ENCODE results near the gene TINCR.

TINCR gene

DNA sequence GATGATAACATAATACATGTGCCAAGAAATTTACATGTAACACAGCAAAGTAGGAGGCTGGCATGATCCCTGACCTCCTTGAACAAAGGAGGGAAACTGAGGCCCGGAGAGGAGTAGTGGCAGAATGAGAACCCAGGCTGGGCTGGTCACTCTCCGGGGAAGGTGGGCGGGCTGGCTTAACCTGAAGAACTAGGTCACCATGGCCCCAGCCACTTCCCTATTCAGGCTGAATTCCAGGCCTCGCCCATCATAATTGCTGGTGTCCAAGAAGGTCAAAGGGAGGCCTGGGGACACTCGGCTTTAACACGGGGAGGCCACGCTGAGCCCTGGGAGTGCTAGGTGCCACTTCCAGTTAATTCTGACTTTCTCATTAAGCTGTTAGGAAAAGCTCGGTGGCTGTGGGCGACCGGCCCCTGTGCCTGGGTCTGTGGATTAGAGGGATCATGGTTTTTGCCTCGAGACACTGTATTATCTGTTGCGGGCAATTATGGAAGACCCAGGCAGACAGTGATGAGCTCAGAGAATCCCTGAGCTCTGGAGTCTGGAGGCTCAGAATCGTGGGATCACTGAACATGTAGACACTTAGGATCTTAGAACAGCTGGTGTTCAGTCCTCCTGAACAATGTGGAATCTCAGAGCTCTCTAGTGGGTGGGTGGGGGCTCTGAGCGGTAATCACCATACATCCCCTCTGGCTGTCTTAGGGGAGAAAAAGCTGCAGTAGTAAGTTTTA is 5.0 kb upstream of the TINCR start:
- H3K4me3 ChIP-seq (ENCODE audit: low read depth, low read length): no peak overlapping the region
- no peak overlapping the region for H3K27ac ChIP-seq (ENCODE audit: low read depth, low read length)
- no peaks in the 10 kb centered on the region for H3K9me3 ChIP-seq (ENCODE audit: control insufficient read depth, insufficient read depth, low read depth, low read length)
- H3K36me3 ChIP-seq (ENCODE audit: control insufficient read depth, insufficient read depth, low read length): no peaks in the 10 kb centered on the region
- H3K27me3 ChIP-seq (ENCODE audit: control insufficient read depth, insufficient read depth, low read length): peaks cover 7% of the 10 kb centered on the region
- peaks cover under 1% of the 10 kb centered on the region; the same call in 1 of the 2 replicates for H3K4me1 ChIP-seq (ENCODE audit: control insufficient read depth, insufficient read depth, low read length)
- no peak overlapping the region for H3K9ac ChIP-seq (ENCODE audit: low read length)

DNA sequence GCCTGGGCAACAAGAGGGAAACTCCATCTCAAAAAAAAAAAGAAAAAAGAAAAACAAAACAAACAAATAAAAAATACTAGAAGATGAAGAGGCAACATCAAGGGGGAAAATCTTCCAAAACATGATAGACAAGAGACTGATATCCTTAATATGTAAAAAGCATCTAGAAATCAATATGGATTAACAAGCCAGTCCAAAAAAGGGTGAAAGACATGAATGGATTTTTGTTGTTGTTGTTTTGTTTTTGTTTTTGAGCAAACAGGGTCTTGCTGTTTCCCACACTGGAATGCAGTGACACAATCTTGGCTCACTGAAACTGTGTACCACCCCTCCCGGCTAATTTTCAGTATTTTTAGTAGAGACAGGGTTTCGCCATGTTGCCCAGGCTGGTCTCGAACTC is 4.0 kb upstream of the TINCR start:
- Histone ChIP-seq H3K9ac (ENCODE audit: low read length) (no peak overlapping the region), H3K9me3 (ENCODE audit: control insufficient read depth, insufficient read depth, low read depth, low read length) (no peaks in the 10 kb centered on the region), H3K27ac (ENCODE audit: low read depth, low read length) (no peak overlapping the region), H3K36me3 (ENCODE audit: control insufficient read depth, insufficient read depth, low read length) (no peaks in the 10 kb centered on the region), H3K4me3 (ENCODE audit: low read depth, low read length) (no peak overlapping the region), H3K4me1 (ENCODE audit: control insufficient read depth, insufficient read depth, low read length) (no peaks in the 10 kb centered on the region), H3K27me3 (ENCODE audit: control insufficient read depth, insufficient read depth, low read length) (peaks cover 16% of the 10 kb centered on the region)

GRCh38 chr19:5567970-5568407 is 236 bp upstream of the TINCR start:
- no peaks in the 10 kb centered on the region for H3K9me3 ChIP-seq (ENCODE audit: control insufficient read depth, insufficient read depth, low read depth, low read length)
- peaks cover 35% of the 10 kb centered on the region for H3K27me3 ChIP-seq (ENCODE audit: control insufficient read depth, insufficient read depth, low read length)
- no peak overlapping the region for H3K9ac ChIP-seq (ENCODE audit: low read length)
- H3K4me3 ChIP-seq (ENCODE audit: low read depth, low read length): peak overlapping the region; percentile 64
- no peaks in the 10 kb centered on the region for H3K4me1 ChIP-seq (ENCODE audit: control insufficient read depth, insufficient read depth, low read length)
- H3K27ac ChIP-seq (ENCODE audit: low read depth, low read length): no peak overlapping the region
- no peaks in the 10 kb centered on the region for H3K36me3 ChIP-seq (ENCODE audit: control insufficient read depth, insufficient read depth, low read length)

- H3K27me3 ChIP-seq (ENCODE audit: control insufficient read depth, insufficient read depth, low read length): peaks cover 35% of the 10 kb centered on the region
- peaks cover 5% of the 10 kb centered on the region for H3K9me3 ChIP-seq (ENCODE audit: control insufficient read depth, insufficient read depth, low read depth, low read length)
- H3K36me3 ChIP-seq (ENCODE audit: control insufficient read depth, insufficient read depth, low read length): no peaks in the 10 kb centered on the region
- no peak overlapping the region for H3K27ac ChIP-seq (ENCODE audit: low read depth, low read length)
- peaks cover 13% of the 10 kb centered on the region for H3K4me1 ChIP-seq (ENCODE audit: control insufficient read depth, insufficient read depth, low read length)
- H3K9ac ChIP-seq (ENCODE audit: low read length): no peak overlapping the region
- H3K4me3 ChIP-seq (ENCODE audit: low read depth, low read length): no peak overlapping the region
These were observed 2.8 kb downstream of the TINCR start for GRCh38 chr19:5564930-5565329.

DNA sequence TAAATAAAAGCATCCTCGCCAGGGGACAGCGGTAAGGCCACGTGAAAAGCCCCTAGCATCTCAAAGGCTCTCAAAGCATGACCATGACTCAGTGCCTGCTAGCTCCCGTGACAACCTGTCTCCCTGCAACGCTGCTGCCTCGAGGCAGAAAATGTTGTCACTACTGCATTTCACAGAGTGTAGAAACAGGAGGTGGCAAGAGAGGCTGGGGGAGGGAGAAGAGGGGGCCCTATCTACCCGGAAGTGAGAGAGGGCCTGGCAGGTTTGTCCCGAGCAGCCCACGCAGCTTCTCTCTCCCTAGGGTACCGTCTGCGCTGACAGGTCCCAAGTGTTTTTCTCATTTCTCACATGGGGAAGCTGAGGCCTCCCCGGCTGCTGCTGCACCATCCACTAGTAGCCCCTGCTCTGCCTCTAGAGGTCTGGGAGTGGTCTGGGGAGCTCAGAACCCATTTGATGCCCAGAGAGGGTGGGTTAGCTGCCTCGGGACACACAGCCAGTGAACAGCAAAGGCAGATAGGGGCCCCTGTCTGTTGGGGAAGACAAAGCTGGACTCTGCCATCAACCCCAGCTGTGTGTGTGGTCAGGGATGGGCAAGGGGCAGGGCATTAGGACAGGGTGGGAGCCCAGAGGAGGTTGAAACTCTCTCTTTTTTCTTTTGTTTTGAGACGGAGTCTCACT is 3.7 kb downstream of the TINCR start:
- Histone ChIP-seq H3K9me3 (ENCODE audit: control insufficient read depth, insufficient read depth, low read depth, low read length) (peaks cover 5% of the 10 kb centered on the region), H3K36me3 (ENCODE audit: control insufficient read depth, insufficient read depth, low read length) (no peaks in the 10 kb centered on the region), H3K27me3 (ENCODE audit: control insufficient read depth, insufficient read depth, low read length) (peaks cover 35% of the 10 kb centered on the region), H3K9ac (ENCODE audit: low read length) (no peak overlapping the region), H3K4me1 (ENCODE audit: control insufficient read depth, insufficient read depth, low read length) (peaks cover 15% of the 10 kb centered on the region), H3K4me3 (ENCODE audit: low read depth, low read length) (no peak overlapping the region), H3K27ac (ENCODE audit: low read depth, low read length) (no peak overlapping the region)

DNA sequence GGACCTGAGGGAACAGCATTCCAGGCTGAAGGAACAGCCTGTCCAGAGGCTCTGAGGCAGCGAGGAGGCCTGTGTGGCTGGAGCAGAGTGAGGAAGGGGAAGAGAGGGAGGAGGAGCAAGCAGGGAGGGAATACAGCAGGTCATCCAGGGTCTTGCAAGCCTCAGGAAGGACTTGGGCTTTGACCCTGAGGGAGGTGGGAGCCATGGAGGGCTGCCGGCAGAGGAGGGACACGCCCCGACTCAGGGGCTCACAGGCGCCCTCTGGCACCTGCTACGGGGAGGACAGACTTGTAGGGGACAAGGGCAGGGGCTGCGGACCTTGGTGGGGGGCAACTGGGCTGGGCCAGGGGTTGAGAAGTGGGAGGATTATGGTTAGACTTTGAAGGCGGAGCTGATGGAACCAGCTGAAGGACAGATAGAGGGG is 4.7 kb downstream of the TINCR start:
- no peak overlapping the region for H3K4me3 ChIP-seq (ENCODE audit: low read depth, low read length)
- no peak overlapping the region for H3K9ac ChIP-seq (ENCODE audit: low read length)
- peaks cover 30% of the 10 kb centered on the region for H3K27me3 ChIP-seq (ENCODE audit: control insufficient read depth, insufficient read depth, low read length)
- H3K27ac ChIP-seq (ENCODE audit: low read depth, low read length): no peak overlapping the region
- peaks cover 16% of the 10 kb centered on the region for H3K4me1 ChIP-seq (ENCODE audit: control insufficient read depth, insufficient read depth, low read length)
- no peaks in the 10 kb centered on the region for H3K36me3 ChIP-seq (ENCODE audit: control insufficient read depth, insufficient read depth, low read length)
- peaks cover 5% of the 10 kb centered on the region for H3K9me3 ChIP-seq (ENCODE audit: control insufficient read depth, insufficient read depth, low read depth, low read length)

GRCh38 chr19:5562280-5562679 is 5.5 kb downstream of the TINCR start:
- peaks cover 24% of the 10 kb centered on the region for H3K27me3 ChIP-seq (ENCODE audit: control insufficient read depth, insufficient read depth, low read length)
- H3K36me3 ChIP-seq (ENCODE audit: control insufficient read depth, insufficient read depth, low read length): no peaks in the 10 kb centered on the region
- H3K9me3 ChIP-seq (ENCODE audit: control insufficient read depth, insufficient read depth, low read depth, low read length): peaks cover 5% of the 10 kb centered on the region
- no peak overlapping the region for H3K4me3 ChIP-seq (ENCODE audit: low read depth, low read length)
- no peak overlapping the region for H3K9ac ChIP-seq (ENCODE audit: low read length)
- H3K27ac ChIP-seq (ENCODE audit: low read depth, low read length): no peak overlapping the region
- peaks cover 20% of the 10 kb centered on the region for H3K4me1 ChIP-seq (ENCODE audit: control insufficient read depth, insufficient read depth, low read length)

DNA sequence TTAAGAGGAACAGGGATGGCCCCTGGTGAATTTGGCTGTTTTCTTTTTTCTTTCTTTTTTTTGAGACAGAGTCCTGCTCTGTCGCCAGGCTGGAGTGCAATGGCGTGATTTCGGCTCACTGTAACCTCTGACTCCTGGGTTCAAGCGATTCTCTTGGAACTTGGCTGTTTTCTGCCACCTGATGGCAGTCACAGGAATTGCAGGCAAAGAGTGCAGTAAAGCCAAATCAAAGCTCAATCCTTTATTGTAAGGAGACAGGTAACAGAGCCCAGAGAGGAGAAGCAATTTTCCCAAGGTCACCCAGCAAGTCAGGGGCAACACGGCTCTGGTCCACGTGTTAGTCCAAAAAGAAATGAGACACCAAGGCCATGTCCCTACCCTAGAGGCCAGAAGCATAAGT is 6.2 kb downstream of the TINCR start:
- no peaks in the 10 kb centered on the region for H3K36me3 ChIP-seq (ENCODE audit: control insufficient read depth, insufficient read depth, low read length)
- H3K27ac ChIP-seq (ENCODE audit: low read depth, low read length): no peak overlapping the region
- peaks cover 17% of the 10 kb centered on the region for H3K27me3 ChIP-seq (ENCODE audit: control insufficient read depth, insufficient read depth, low read length)
- H3K4me3 ChIP-seq (ENCODE audit: low read depth, low read length): no peak overlapping the region
- H3K9me3 ChIP-seq (ENCODE audit: control insufficient read depth, insufficient read depth, low read depth, low read length): peaks cover 5% of the 10 kb centered on the region
- peaks cover 20% of the 10 kb centered on the region for H3K4me1 ChIP-seq (ENCODE audit: control insufficient read depth, insufficient read depth, low read length)
- H3K9ac ChIP-seq (ENCODE audit: low read length): no peak overlapping the region

GRCh38 chr19:5560156-5560555 is 7.6 kb downstream of the TINCR start:
- Histone ChIP-seq H3K36me3 (ENCODE audit: control insufficient read depth, insufficient read depth, low read length) (no peaks in the 10 kb centered on the region), H3K27me3 (ENCODE audit: control insufficient read depth, insufficient read depth, low read length) (peaks cover 3% of the 10 kb centered on the region; the same call in 1 of the 2 replicates), H3K4me1 (ENCODE audit: control insufficient read depth, insufficient read depth, low read length) (peaks cover 20% of the 10 kb centered on the region), H3K27ac (ENCODE audit: low read depth, low read length) (no peak overlapping the region), H3K9me3 (ENCODE audit: control insufficient read depth, insufficient read depth, low read depth, low read length) (peaks cover 5% of the 10 kb centered on the region), H3K9ac (ENCODE audit: low read length) (no peak overlapping the region), H3K4me3 (ENCODE audit: low read depth, low read length) (no peak overlapping the region)

GRCh38 chr19:5559804-5560133 is 8.0 kb downstream of the TINCR start:
- Histone ChIP-seq H3K27ac (ENCODE audit: low read depth, low read length) (no peak overlapping the region), H3K4me3 (ENCODE audit: low read depth, low read length) (no peak overlapping the region), H3K36me3 (ENCODE audit: control insufficient read depth, insufficient read depth, low read length) (no peaks in the 10 kb centered on the region), H3K9ac (ENCODE audit: low read length) (no peak overlapping the region), H3K9me3 (ENCODE audit: control insufficient read depth, insufficient read depth, low read depth, low read length) (peaks cover 5% of the 10 kb centered on the region), H3K27me3 (ENCODE audit: control insufficient read depth, insufficient read depth, low read length) (no peaks in the 10 kb centered on the region), H3K4me1 (ENCODE audit: control insufficient read depth, insufficient read depth, low read length) (peaks cover 20% of the 10 kb centered on the region)

DNA sequence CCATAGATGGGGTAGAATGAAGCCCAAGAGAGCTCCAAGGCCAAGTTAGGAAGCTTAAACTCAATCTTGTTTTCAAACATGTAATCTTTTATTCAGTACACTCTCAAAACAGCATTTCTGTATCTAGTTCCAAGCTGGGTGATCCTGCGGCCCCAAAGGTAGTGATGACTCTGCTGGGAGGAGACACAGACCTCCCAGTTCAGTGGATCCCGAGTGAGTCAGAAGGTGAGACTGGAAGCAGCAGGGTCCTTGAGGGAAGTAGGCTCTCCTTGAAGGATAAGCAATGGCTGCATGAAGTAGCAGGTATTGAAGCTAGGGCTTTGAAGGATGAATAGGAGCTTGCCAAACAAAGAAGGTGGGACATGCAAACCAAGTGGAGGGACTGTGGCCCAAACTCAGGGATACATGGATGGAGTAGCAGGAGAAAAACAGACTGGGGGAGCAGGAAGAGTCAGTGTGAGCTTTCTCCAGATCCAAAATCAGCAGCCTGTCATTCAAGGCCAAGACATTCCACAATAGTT is 9.6 kb downstream of the TINCR start:
- Histone ChIP-seq H3K27me3 (ENCODE audit: control insufficient read depth, insufficient read depth, low read length) (no peaks in the 10 kb centered on the region), H3K4me1 (ENCODE audit: control insufficient read depth, insufficient read depth, low read length) (peaks cover 20% of the 10 kb centered on the region), H3K27ac (ENCODE audit: low read depth, low read length) (no peak overlapping the region), H3K36me3 (ENCODE audit: control insufficient read depth, insufficient read depth, low read length) (no peaks in the 10 kb centered on the region), H3K9ac (ENCODE audit: low read length) (no peak overlapping the region), H3K4me3 (ENCODE audit: low read depth, low read length) (no peak overlapping the region), H3K9me3 (ENCODE audit: control insufficient read depth, insufficient read depth, low read depth, low read length) (peaks cover 5% of the 10 kb centered on the region)

Measured in HUES6 (cell line).